WTC11 (cell line): ENCODE data around the gene PDZRN4. TPM values are rescaled to one million over a fixed set of nuclear protein-coding genes. Genes with fewer than 3 reads are reported as not detected.
"Not testable (repeated sequence)": the region's sequence is repeated elsewhere in the genome, so short reads cannot be mapped to it uniquely, and the experiment has no call there.

ENCODE experiments used
- ATAC-seq: fragments of 200-7000 bp; cut with Tn5 transposase; 2 replicates; pipeline ENCODE4 v1.10.0; 2021; ENCODE audit warnings: mild to moderate bottlenecking, moderate library complexity
- CTCF ChIA-PET: fragments of 300-600 bp; sonication (Branson Sonifier 250); formaldehyde crosslinking; loops from one replicate; lab custom pipeline; 2021; ENCODE audit warnings: antibody characterized with exemption; lab: Charles Lee
- POLR2A ChIA-PET: fragments of 350-600 bp; sonication (Branson Sonifier 250); formaldehyde crosslinking; loops from one replicate; lab custom pipeline; 2021; ENCODE audit warnings: antibody characterized with exemption; lab: Charles Lee
- DNase-seq: peaks from one replicate; pipeline ENCODE4 v3.0.0; 2021; ENCODE audit warnings: low spot score
- H3K27ac Mint-ChIP-seq: 2 replicates; pipeline ENCODE4 v1.8.0; 2021; ENCODE audit warnings: mixed read lengths
- H3K27me3 Mint-ChIP-seq: 2 replicates; pipeline ENCODE4 v1.8.0; 2021; ENCODE audit warnings: low read depth, mild to moderate bottlenecking, moderate library complexity, mixed read lengths
- H3K36me3 Mint-ChIP-seq: 2 replicates; pipeline ENCODE4 v1.8.0; 2021; ENCODE audit warnings: mixed read lengths
- H3K4me1 Mint-ChIP-seq: 2 replicates; pipeline ENCODE4 v1.8.0; 2022; ENCODE audit warnings: mixed read lengths
- H3K4me3 Mint-ChIP-seq: 2 replicates; pipeline ENCODE4 v1.8.0; 2021; ENCODE audit warnings: mild to moderate bottlenecking, moderate library complexity, mixed read lengths
- H3K9me3 Mint-ChIP-seq: 2 replicates; pipeline ENCODE4 v1.8.0; 2021; ENCODE audit warnings: mixed read lengths
- ELF4 ChIP-seq: sonication (generic); formaldehyde crosslinking; IDR thresholded peaks from 2 replicates; pipeline ENCODE4 v1.8.1; 2022; ENCODE audit warnings: low read depth, mild to moderate bottlenecking, moderate library complexity, missing genetic modification reagents
- ESRRA ChIP-seq: sonication (generic); formaldehyde crosslinking; IDR thresholded peaks from 2 replicates; pipeline ENCODE4 v1.8.1; 2022; ENCODE audit warnings: mild to moderate bottlenecking, missing genetic modification reagents, borderline replicate concordance
- HMGA2 ChIP-seq: fragments of 250-450 bp; sonication (Bioruptor Pico); IDR thresholded peaks from 2 replicates; pipeline ENCODE4 v1.4.0; 2021; ENCODE audit warnings: mild to moderate bottlenecking, moderate library complexity
- MYBL2 ChIP-seq: sonication (generic); formaldehyde crosslinking; IDR thresholded peaks from 2 replicates; pipeline ENCODE4 v1.8.1; 2023; ENCODE audit warnings: mild to moderate bottlenecking, moderate library complexity, missing genetic modification reagents
- NFE2L1 ChIP-seq: sonication (generic); formaldehyde crosslinking; IDR thresholded peaks from 2 replicates; pipeline ENCODE4 v1.8.1; 2023; ENCODE audit warnings: missing genetic modification reagents
- SMAD3 ChIP-seq: sonication (generic); formaldehyde crosslinking; IDR thresholded peaks from 2 replicates; pipeline ENCODE4 v1.8.0; 2022; ENCODE audit warnings: missing genetic modification reagents, mild to moderate bottlenecking, borderline replicate concordance
- SP1 ChIP-seq: sonication (generic); formaldehyde crosslinking; conservative IDR thresholded peaks from 2 replicates; pipeline ENCODE4 v1.8.1; 2022; ENCODE audit warnings: missing genetic modification reagents
- TCF7 ChIP-seq: sonication (generic); formaldehyde crosslinking; IDR thresholded peaks from 2 replicates; pipeline ENCODE4 v1.8.0; 2022; ENCODE audit warnings: mild to moderate bottlenecking, low read depth, missing genetic modification reagents, moderate library complexity
- TEAD4 ChIP-seq: sonication (generic); formaldehyde crosslinking; IDR thresholded peaks from 2 replicates; pipeline ENCODE4 v1.8.0; 2022; ENCODE audit warnings: mild to moderate bottlenecking, missing genetic modification reagents
- ZNF138 ChIP-seq: sonication (generic); formaldehyde crosslinking; conservative IDR thresholded peaks from 2 replicates; pipeline ENCODE4 v1.8.1; 2022; ENCODE audit warnings: mild to moderate bottlenecking, moderate library complexity, missing genetic modification reagents
- total RNA-seq: library from RNA; stranded (reverse); gene quantifications from 3 replicates; pipeline ENCODE4 v1.2.3, GENCODE V29; 2021
- TF ChIP-seq, protein P1 (sequence below): sonication (generic); formaldehyde crosslinking; IDR thresholded peaks from 2 replicates; pipeline ENCODE4 v1.8.1; 2022; ENCODE audit warnings: missing genetic modification reagents, borderline replicate concordance
- TF ChIP-seq, protein P2 (sequence below): sonication (generic); formaldehyde crosslinking; IDR thresholded peaks from 2 replicates; pipeline ENCODE4 v1.8.1; 2022; ENCODE audit warnings: low read depth, missing genetic modification reagents, borderline replicate concordance
- TF ChIP-seq, protein P3 (sequence below): sonication (generic); formaldehyde crosslinking; IDR thresholded peaks from 2 replicates; pipeline ENCODE4 v1.8.1; 2023; ENCODE audit warnings: mild to moderate bottlenecking, missing genetic modification reagents, moderate library complexity
- TF ChIP-seq, protein P4 (sequence below): sonication (generic); formaldehyde crosslinking; IDR thresholded peaks from 2 replicates; pipeline ENCODE4 v1.8.0; 2022; ENCODE audit warnings: mild to moderate bottlenecking, missing genetic modification reagents
- TF ChIP-seq, protein P5 (sequence below): sonication (generic); formaldehyde crosslinking; IDR thresholded peaks from 2 replicates; pipeline ENCODE4 v1.8.0; 2022; ENCODE audit warnings: mild to moderate bottlenecking, missing genetic modification reagents
- TF ChIP-seq, protein P6 (sequence below): fragments of 250-450 bp; sonication (Bioruptor Pico); IDR thresholded peaks from 2 replicates; pipeline ENCODE4 v1.9.0; 2021; ENCODE audit warnings: moderate library complexity, mild to moderate bottlenecking, inconsistent platforms, borderline replicate concordance
- TF ChIP-seq, protein P7 (sequence below): fragments of 200-600 bp; IDR thresholded peaks from 2 replicates; pipeline ENCODE4 v1.8.0; 2022; ENCODE audit warnings: antibody characterized with exemption
- TF ChIP-seq, protein P8 (sequence below): sonication (generic); formaldehyde crosslinking; IDR thresholded peaks from 2 replicates; pipeline ENCODE4 v1.8.0; 2023; ENCODE audit warnings: mild to moderate bottlenecking, missing genetic modification reagents

PDZRN4 gene
- total RNA-seq, 1 experiment from 2014 or later: 0.09 TPM

DNA sequence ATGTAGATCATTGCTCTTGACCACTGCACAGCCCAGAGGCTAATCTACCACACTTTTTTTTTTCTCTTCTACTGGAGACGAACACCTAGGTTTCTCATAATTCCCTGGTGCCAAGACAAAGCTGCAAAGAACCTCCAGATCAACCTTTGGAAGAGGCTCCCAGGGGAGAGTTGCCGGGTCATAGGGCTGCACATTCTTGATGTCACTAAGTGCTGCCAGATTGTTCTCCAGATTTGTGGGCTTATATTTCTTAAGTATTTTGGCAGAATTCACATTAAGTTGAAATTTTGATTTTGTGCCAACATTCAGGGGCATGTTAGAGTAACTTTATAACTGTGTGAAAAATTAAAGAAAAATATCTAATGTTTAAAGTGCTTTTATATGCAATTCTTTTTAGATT is 13.5 kb upstream of the PDZRN4 start:
- ATAC-seq: no peak
- H3K4me3 Mint-ChIP-seq: no peak overlapping the region
- TF ChIP-seq TCF7 (CRISPR knock-in tag) (no peak), SMAD3 (no peak), SP1 (CRISPR knock-in tag) (no peak), ESRRA (CRISPR knock-in tag) (no peak), TEAD4 (CRISPR knock-in tag) (no peak), NFE2L1 (CRISPR knock-in tag) (no peak)
- TF ChIP-seq, protein P1, sequence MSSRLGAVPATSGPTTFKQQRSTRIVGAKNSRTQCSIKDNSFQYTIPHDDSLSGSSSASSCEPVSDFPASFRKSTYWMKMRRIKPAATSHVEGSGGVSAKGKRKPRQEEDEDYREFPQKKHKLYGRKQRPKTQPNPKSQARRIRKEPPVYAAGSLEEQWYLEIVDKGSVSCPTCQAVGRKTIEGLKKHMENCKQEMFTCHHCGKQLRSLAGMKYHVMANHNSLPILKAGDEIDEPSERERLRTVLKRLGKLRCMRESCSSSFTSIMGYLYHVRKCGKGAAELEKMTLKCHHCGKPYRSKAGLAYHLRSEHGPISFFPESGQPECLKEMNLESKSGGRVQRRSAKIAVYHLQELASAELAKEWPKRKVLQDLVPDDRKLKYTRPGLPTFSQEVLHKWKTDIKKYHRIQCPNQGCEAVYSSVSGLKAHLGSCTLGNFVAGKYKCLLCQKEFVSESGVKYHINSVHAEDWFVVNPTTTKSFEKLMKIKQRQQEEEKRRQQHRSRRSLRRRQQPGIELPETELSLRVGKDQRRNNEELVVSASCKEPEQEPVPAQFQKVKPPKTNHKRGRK (CRISPR knock-in tag): no peak
- TF ChIP-seq, protein P2, sequence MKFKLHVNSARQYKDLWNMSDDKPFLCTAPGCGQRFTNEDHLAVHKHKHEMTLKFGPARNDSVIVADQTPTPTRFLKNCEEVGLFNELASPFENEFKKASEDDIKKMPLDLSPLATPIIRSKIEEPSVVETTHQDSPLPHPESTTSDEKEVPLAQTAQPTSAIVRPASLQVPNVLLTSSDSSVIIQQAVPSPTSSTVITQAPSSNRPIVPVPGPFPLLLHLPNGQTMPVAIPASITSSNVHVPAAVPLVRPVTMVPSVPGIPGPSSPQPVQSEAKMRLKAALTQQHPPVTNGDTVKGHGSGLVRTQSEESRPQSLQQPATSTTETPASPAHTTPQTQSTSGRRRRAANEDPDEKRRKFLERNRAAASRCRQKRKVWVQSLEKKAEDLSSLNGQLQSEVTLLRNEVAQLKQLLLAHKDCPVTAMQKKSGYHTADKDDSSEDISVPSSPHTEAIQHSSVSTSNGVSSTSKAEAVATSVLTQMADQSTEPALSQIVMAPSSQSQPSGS (CRISPR knock-in tag): no peak
- TF ChIP-seq, protein P3, sequence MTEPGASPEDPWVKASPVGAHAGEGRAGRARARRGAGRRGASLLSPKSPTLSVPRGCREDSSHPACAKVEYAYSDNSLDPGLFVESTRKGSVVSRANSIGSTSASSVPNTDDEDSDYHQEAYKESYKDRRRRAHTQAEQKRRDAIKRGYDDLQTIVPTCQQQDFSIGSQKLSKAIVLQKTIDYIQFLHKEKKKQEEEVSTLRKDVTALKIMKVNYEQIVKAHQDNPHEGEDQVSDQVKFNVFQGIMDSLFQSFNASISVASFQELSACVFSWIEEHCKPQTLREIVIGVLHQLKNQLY (CRISPR knock-in tag): no peak
- TF ChIP-seq, protein P4, sequence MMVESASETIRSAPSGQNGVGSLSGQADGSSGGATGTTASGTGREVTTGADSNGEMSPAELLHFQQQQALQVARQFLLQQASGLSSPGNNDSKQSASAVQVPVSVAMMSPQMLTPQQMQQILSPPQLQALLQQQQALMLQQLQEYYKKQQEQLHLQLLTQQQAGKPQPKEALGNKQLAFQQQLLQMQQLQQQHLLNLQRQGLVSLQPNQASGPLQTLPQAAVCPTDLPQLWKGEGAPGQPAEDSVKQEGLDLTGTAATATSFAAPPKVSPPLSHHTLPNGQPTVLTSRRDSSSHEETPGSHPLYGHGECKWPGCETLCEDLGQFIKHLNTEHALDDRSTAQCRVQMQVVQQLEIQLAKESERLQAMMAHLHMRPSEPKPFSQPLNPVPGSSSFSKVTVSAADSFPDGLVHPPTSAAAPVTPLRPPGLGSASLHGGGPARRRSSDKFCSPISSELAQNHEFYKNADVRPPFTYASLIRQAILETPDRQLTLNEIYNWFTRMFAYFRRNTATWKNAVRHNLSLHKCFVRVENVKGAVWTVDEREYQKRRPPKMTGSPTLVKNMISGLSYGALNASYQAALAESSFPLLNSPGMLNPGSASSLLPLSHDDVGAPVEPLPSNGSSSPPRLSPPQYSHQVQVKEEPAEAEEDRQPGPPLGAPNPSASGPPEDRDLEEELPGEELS (CRISPR knock-in tag): no peak
- TF ChIP-seq, all 79 proteins: peak for 0
- Mint-ChIP-seq H3K27ac (no peak overlapping the region), H3K4me1 (no peaks in the 10 kb centered on the region), H3K27me3 (no peaks in the 10 kb centered on the region), H3K9me3 (0 out of 2 replicates have a peak, but pooled peaks cover 5% of the 10 kb centered on the region), H3K36me3 (no peaks in the 10 kb centered on the region)
- ChIA-PET POLR2A (no interaction called here), CTCF (no interaction called here)
- DNase-seq: no peak

DNA sequence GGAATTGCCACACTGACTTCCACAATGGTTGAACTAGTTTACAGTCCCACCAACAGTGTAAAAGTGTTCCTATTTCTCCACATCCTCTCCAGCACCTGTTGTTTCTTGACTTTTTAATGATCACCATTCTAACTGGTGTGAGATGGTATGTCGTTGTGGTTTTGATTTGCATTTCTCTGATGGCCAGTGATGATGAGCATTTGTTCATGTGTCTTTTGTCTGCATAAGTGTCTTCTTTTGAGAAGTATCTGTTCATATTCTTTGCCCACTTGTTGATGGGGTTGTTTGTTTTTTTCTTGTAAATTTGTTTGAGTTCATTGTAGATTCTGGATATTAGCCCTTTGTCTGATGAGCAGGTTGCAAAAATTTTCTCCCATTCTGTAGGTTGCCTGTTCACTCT is 8.6 kb upstream of the PDZRN4 start:
- H3K27me3 Mint-ChIP-seq, CTCF ChIA-PET, H3K36me3 Mint-ChIP-seq, ATAC-seq, H3K9me3 Mint-ChIP-seq, H3K27ac Mint-ChIP-seq, H3K4me3 Mint-ChIP-seq, POLR2A ChIA-PET, H3K4me1 Mint-ChIP-seq, DNase-seq: not testable (repeated sequence)

DNA sequence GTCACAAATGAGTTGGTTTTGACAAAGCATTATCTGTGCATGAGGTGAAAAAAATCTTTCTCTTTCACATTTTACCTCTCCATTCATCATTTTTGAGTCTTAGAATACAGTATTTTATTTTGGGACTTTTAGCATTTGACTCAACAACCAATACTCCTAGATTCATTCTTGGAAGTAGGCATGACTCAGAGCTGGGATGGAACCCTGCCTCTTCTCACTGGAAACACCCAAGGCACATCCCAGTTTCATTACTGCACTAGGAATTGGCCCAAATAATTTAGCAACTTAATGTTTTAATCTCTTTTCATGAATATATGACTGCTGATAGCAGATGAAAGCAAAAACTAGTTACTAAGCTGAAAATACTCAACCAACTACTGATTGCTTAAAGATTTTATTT is 3.3 kb upstream of the PDZRN4 start:
- Mint-ChIP-seq H3K36me3 (no peaks in the 10 kb centered on the region), H3K9me3 (no peaks in the 10 kb centered on the region), H3K27ac (no peak overlapping the region), H3K4me3 (no peak overlapping the region), H3K4me1 (peaks cover 15% of the 10 kb centered on the region), H3K27me3 (peaks cover 40% of the 10 kb centered on the region)
- ATAC-seq: no peak
- ChIA-PET POLR2A (no interaction called here), CTCF (no interaction called here)
- no peak for DNase-seq
- TF ChIP-seq, protein P5, sequence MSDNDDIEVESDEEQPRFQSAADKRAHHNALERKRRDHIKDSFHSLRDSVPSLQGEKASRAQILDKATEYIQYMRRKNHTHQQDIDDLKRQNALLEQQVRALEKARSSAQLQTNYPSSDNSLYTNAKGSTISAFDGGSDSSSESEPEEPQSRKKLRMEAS (CRISPR knock-in tag): no peak
- no peak for TF ChIP-seq ELF4 (CRISPR knock-in tag)
- TF ChIP-seq TCF7 (CRISPR knock-in tag): no peak
- TF ChIP-seq, protein P6, sequence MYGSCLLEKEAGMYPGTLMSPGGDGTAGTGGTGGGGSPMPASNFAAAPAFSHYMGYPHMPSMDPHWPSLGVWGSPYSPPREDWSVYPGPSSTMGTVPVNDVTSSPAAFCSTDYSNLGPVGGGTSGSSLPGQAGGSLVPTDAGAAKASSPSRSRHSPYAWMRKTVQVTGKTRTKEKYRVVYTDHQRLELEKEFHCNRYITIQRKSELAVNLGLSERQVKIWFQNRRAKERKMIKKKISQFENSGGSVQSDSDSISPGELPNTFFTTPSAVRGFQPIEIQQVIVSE: no peak
- no peak for TF ChIP-seq ZNF138
- TF ChIP-seq MYBL2 (CRISPR knock-in tag): no peak
- TF ChIP-seq, protein P7, sequence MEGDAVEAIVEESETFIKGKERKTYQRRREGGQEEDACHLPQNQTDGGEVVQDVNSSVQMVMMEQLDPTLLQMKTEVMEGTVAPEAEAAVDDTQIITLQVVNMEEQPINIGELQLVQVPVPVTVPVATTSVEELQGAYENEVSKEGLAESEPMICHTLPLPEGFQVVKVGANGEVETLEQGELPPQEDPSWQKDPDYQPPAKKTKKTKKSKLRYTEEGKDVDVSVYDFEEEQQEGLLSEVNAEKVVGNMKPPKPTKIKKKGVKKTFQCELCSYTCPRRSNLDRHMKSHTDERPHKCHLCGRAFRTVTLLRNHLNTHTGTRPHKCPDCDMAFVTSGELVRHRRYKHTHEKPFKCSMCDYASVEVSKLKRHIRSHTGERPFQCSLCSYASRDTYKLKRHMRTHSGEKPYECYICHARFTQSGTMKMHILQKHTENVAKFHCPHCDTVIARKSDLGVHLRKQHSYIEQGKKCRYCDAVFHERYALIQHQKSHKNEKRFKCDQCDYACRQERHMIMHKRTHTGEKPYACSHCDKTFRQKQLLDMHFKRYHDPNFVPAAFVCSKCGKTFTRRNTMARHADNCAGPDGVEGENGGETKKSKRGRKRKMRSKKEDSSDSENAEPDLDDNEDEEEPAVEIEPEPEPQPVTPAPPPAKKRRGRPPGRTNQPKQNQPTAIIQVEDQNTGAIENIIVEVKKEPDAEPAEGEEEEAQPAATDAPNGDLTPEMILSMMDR: no peak
- TF ChIP-seq, protein P8, sequence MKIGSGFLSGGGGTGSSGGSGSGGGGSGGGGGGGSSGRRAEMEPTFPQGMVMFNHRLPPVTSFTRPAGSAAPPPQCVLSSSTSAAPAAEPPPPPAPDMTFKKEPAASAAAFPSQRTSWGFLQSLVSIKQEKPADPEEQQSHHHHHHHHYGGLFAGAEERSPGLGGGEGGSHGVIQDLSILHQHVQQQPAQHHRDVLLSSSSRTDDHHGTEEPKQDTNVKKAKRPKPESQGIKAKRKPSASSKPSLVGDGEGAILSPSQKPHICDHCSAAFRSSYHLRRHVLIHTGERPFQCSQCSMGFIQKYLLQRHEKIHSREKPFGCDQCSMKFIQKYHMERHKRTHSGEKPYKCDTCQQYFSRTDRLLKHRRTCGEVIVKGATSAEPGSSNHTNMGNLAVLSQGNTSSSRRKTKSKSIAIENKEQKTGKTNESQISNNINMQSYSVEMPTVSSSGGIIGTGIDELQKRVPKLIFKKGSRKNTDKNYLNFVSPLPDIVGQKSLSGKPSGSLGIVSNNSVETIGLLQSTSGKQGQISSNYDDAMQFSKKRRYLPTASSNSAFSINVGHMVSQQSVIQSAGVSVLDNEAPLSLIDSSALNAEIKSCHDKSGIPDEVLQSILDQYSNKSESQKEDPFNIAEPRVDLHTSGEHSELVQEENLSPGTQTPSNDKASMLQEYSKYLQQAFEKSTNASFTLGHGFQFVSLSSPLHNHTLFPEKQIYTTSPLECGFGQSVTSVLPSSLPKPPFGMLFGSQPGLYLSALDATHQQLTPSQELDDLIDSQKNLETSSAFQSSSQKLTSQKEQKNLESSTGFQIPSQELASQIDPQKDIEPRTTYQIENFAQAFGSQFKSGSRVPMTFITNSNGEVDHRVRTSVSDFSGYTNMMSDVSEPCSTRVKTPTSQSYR (CRISPR knock-in tag): no peak
- TF ChIP-seq, protein P2 (CRISPR knock-in tag): no peak
- no peak for TF ChIP-seq HMGA2
